HEK293 (cell line): ENCODE data around the gene ACAP2.

Source experiments
- CTCF ChIA-PET: fragments of 350-600 bp; formaldehyde crosslinking; extraction: SDS; loops from one replicate; lab custom pipeline; 2021; ENCODE audit warnings: antibody characterized with exemption; lab: Yijun Ruan, JAX
- POLR2A ChIA-PET: fragments of 300-600 bp; formaldehyde crosslinking; extraction: SDS; loops from one replicate; lab custom pipeline; 2020; ENCODE audit warnings: antibody characterized with exemption, inconsistent platforms; lab: Yijun Ruan, JAX
- H3K27ac ChIP-seq: fragments of 200-500 bp; sonication (Bioruptor generic); 2 replicates; pipeline ENCODE4 v1.5.1; 2014; ENCODE audit warnings: low read depth, low read length, control low read depth, inconsistent platforms; ENCODE audit errors: extremely low read depth
- H3K36me3 ChIP-seq, 2 experiments: fragments of 200-500 bp in 1 of 2; sonication (Bioruptor generic) in 1 of 2; 1 replicate in 1 of 2; 2 replicates in 1 of 2; pipeline ENCODE4 v1.5.1; 2014 to 2017; ENCODE audit warnings: inconsistent platforms in 2 of 2, low read length in 2 of 2; ENCODE audit not compliant: control insufficient read depth in 2 of 2, insufficient read depth in 1 of 2
- H3K4me1 ChIP-seq: fragments of 200-500 bp; sonication (Bioruptor generic); 2 replicates; pipeline ENCODE4 v1.5.1; 2014; ENCODE audit warnings: mild to moderate bottlenecking, low read length, inconsistent platforms; ENCODE audit not compliant: control insufficient read depth, insufficient read depth
- H3K4me3 ChIP-seq: 2 replicates; pipeline ENCODE4 v1.5.1; 2011; ENCODE audit warnings: low read depth, mild to moderate bottlenecking, control low read depth, low read length, moderate library complexity
- H3K9me3 ChIP-seq: fragments of 200-500 bp; sonication (Bioruptor generic); 2 replicates; pipeline ENCODE4 v1.5.1; 2014; ENCODE audit warnings: low read depth, low read length, inconsistent platforms; ENCODE audit not compliant: control insufficient read depth, insufficient read depth
- BCL11B ChIP-seq: fragments of 450-650 bp; formaldehyde crosslinking; IDR thresholded peaks from 2 replicates; pipeline ENCODE4 v1.5.1; 2016; ENCODE audit warnings: low read depth, missing biosample characterization, missing genetic modification characterization
- FEZF1 ChIP-seq: fragments of 450-650 bp; formaldehyde crosslinking; IDR thresholded peaks from 2 replicates; pipeline ENCODE4 v1.5.1; 2016; ENCODE audit warnings: missing biosample characterization, missing genetic modification characterization
- GFI1B ChIP-seq: fragments of 450-650 bp; formaldehyde crosslinking; IDR thresholded peaks from 2 replicates; pipeline ENCODE4 v1.5.1; 2016; ENCODE audit warnings: missing biosample characterization, missing genetic modification characterization
- GLI2 ChIP-seq: fragments of 450-650 bp; formaldehyde crosslinking; IDR thresholded peaks from 2 replicates; pipeline ENCODE4; 2017; ENCODE audit warnings: missing biosample characterization, missing genetic modification characterization, low read depth, borderline replicate concordance
- HOXC10 ChIP-seq: sonication (generic); formaldehyde crosslinking; IDR thresholded peaks from 2 replicates; pipeline ENCODE4 v1.8.1; 2023; ENCODE audit warnings: mild to moderate bottlenecking, missing genetic modification reagents
- IKZF3 ChIP-seq: fragments of 450-650 bp; IDR thresholded peaks from 2 replicates; pipeline ENCODE4 v1.5.0; 2018; ENCODE audit warnings: missing biosample characterization, mild to moderate bottlenecking, missing genetic modification characterization, moderate library complexity
- MEIS1 ChIP-seq: sonication (generic); formaldehyde crosslinking; IDR thresholded peaks from 2 replicates; pipeline ENCODE4 v1.8.1; 2022; ENCODE audit warnings: missing genetic modification reagents, mild to moderate bottlenecking, borderline replicate concordance
- ZBTB11 ChIP-seq: fragments of 450-650 bp; formaldehyde crosslinking; conservative IDR thresholded peaks from 2 replicates; pipeline ENCODE4 v1.5.1; 2016; ENCODE audit warnings: low read depth, missing biosample characterization, missing genetic modification characterization
- ZBTB21 ChIP-seq: fragments of 450-650 bp; formaldehyde crosslinking; IDR thresholded peaks from 2 replicates; pipeline ENCODE4 v1.5.1; 2017; ENCODE audit warnings: missing biosample characterization, missing genetic modification characterization
- ZFHX2 ChIP-seq: fragments of 450-650 bp; formaldehyde crosslinking; conservative IDR thresholded peaks from 2 replicates; pipeline ENCODE4 v1.5.1; 2016; ENCODE audit warnings: missing biosample characterization, missing genetic modification characterization
- ZFP3 ChIP-seq: fragments of 450-650 bp; formaldehyde crosslinking; IDR thresholded peaks from 2 replicates; pipeline ENCODE4 v1.5.1; 2016; ENCODE audit warnings: low read depth, missing biosample characterization, missing genetic modification characterization
- ZNF114 ChIP-seq: fragments of 450-650 bp; formaldehyde crosslinking; IDR thresholded peaks from 2 replicates; pipeline ENCODE4 v1.5.0; 2017; ENCODE audit warnings: missing biosample characterization, missing genetic modification characterization
- ZNF146 ChIP-seq: fragments of 450-650 bp; formaldehyde crosslinking; IDR thresholded peaks from 2 replicates; pipeline ENCODE4 v1.5.1; 2016; ENCODE audit warnings: missing biosample characterization, missing genetic modification characterization
- ZNF2 ChIP-seq: fragments of 450-650 bp; formaldehyde crosslinking; IDR thresholded peaks from 2 replicates; pipeline ENCODE4 v1.5.1; 2016; ENCODE audit warnings: missing biosample characterization, missing genetic modification characterization
- ZNF248 ChIP-seq: fragments of 450-650 bp; formaldehyde crosslinking; IDR thresholded peaks from 2 replicates; pipeline ENCODE4 v1.5.1; 2017; ENCODE audit warnings: missing biosample characterization, missing genetic modification characterization
- ZNF311 ChIP-seq: fragments of 450-650 bp; formaldehyde crosslinking; IDR thresholded peaks from 2 replicates; pipeline ENCODE4 v1.5.1; 2017; ENCODE audit warnings: missing biosample characterization, missing genetic modification characterization, borderline replicate concordance
- ZNF362 ChIP-seq: fragments of 450-650 bp; formaldehyde crosslinking; IDR thresholded peaks from 2 replicates; pipeline ENCODE4 v1.5.1; 2016; ENCODE audit warnings: missing biosample characterization, missing genetic modification characterization
- ZNF48 ChIP-seq: fragments of 450-650 bp; formaldehyde crosslinking; IDR thresholded peaks from 2 replicates; pipeline ENCODE4 v1.5.1; 2016; ENCODE audit warnings: missing biosample characterization, missing genetic modification characterization
- ZNF561 ChIP-seq: fragments of 450-650 bp; IDR thresholded peaks from 2 replicates; pipeline ENCODE4 v1.5.1; 2018; ENCODE audit warnings: missing biosample characterization, missing genetic modification characterization, borderline replicate concordance
- ZNF610 ChIP-seq: fragments of 450-650 bp; formaldehyde crosslinking; IDR thresholded peaks from 2 replicates; pipeline ENCODE4 v1.5.1; 2016; ENCODE audit warnings: missing biosample characterization, missing genetic modification characterization, borderline replicate concordance
- ZNF664 ChIP-seq: fragments of 450-650 bp; formaldehyde crosslinking; IDR thresholded peaks from 2 replicates; pipeline ENCODE4 v1.5.1; 2016; ENCODE audit warnings: missing biosample characterization, missing genetic modification characterization
- ZNF677 ChIP-seq: fragments of 450-650 bp; IDR thresholded peaks from 2 replicates; pipeline ENCODE4 v1.5.0; 2018; ENCODE audit warnings: missing biosample characterization, mild to moderate bottlenecking, missing genetic modification characterization, moderate library complexity
- ZNF843 ChIP-seq: fragments of 450-650 bp; formaldehyde crosslinking; IDR thresholded peaks from 2 replicates; pipeline ENCODE4 v1.5.1; 2016; ENCODE audit warnings: missing biosample characterization, missing genetic modification characterization
- ZSCAN18 ChIP-seq: fragments of 450-650 bp; formaldehyde crosslinking; IDR thresholded peaks from 2 replicates; pipeline ENCODE4 v1.5.1; 2016; ENCODE audit warnings: missing biosample characterization, missing genetic modification characterization

The ACAP2 gene

GRCh38 chr3:195421400-195421799, 21.4 kb downstream of the ACAP2 start (continued):
- no peak for TF ChIP-seq ZNF561 (tag by site-specific recombination)
- no peak for TF ChIP-seq GFI1B (tag by site-specific recombination)
- no peak for TF ChIP-seq GLI2 (tag by site-specific recombination)

GRCh38 chr3:195416795-195417194, 26.0 kb downstream of the ACAP2 start:
- CTCF ChIA-PET, result interaction anchor here (0.6 kb wide), 1 partner anchor 1387 kb away, joined by 4 read pairs; no protein-coding TSS in a partner anchor
- POLR2A ChIA-PET, result no interaction called here
- no peak overlapping the region for H3K4me3 ChIP-seq
- no peaks in the 10 kb centered on the region for H3K4me1 ChIP-seq
- TF ChIP-seq FEZF1 (tag by site-specific recombination) (no peak), ZNF362 (tag by site-specific recombination) (0 out of 2 replicates have a peak, but pooled peaks have one; percentile 38)
- H3K9me3 ChIP-seq, result no peaks in the 10 kb centered on the region
- no peaks in the 10 kb centered on the region for H3K36me3 ChIP-seq
- no peak overlapping the region for H3K27ac ChIP-seq

GRCh38 chr3:195411836-195412235, 31.0 kb downstream of the ACAP2 start:
- Histone ChIP-seq H3K36me3 (no peaks in the 10 kb centered on the region), H3K27ac (no peak overlapping the region), H3K4me3 (no peak overlapping the region), H3K9me3 (no peaks in the 10 kb centered on the region), H3K4me1 (no peaks in the 10 kb centered on the region)
- ChIA-PET CTCF (no interaction called here), POLR2A (no interaction called here)
- TF ChIP-seq ZNF146 (tag by site-specific recombination) (no peak), BCL11B (tag by site-specific recombination) (no peak), ZNF664 (tag by site-specific recombination) (no peak), ZNF2 (no peak), ZNF610 (tag by site-specific recombination) (no peak), ZNF677 (tag by site-specific recombination) (no peak), ZFP3 (tag by site-specific recombination) (no peak), ZNF114 (tag by site-specific recombination) (no peak), ZNF311 (tag by site-specific recombination) (no peak), ZBTB11 (tag by site-specific recombination) (no peak)

GRCh38 chr3:195410546-195410945, 32.3 kb downstream of the ACAP2 start:
- ChIA-PET CTCF (no interaction called here), POLR2A (no interaction called here)
- Histone ChIP-seq H3K36me3 (no peaks in the 10 kb centered on the region), H3K4me1 (no peaks in the 10 kb centered on the region), H3K9me3 (no peaks in the 10 kb centered on the region), H3K4me3 (no peak overlapping the region), H3K27ac (no peak overlapping the region)
- TF ChIP-seq ZFHX2 (no peak), ZNF248 (tag by site-specific recombination) (no peak), ZNF664 (tag by site-specific recombination) (no peak), IKZF3 (tag by site-specific recombination) (no peak), ZNF843 (tag by site-specific recombination) (no peak), HOXC10 (CRISPR knock-in tag) (no peak), ZSCAN18 (tag by site-specific recombination) (no peak), ZBTB21 (tag by site-specific recombination) (no peak), MEIS1 (CRISPR knock-in tag) (no peak), ZNF48 (tag by site-specific recombination) (no peak)
